ENCODE results near the gene ARHGEF17. TPM values are rescaled to one million over a fixed set of nuclear protein-coding genes. Genes with fewer than 3 reads are reported as not detected.

The ARHGEF17 gene
- 3.3 and 7.0 TPM in 2 replicates for total RNA-seq (2014; rRNA removed; shearing (Covaris generic))

DNA sequence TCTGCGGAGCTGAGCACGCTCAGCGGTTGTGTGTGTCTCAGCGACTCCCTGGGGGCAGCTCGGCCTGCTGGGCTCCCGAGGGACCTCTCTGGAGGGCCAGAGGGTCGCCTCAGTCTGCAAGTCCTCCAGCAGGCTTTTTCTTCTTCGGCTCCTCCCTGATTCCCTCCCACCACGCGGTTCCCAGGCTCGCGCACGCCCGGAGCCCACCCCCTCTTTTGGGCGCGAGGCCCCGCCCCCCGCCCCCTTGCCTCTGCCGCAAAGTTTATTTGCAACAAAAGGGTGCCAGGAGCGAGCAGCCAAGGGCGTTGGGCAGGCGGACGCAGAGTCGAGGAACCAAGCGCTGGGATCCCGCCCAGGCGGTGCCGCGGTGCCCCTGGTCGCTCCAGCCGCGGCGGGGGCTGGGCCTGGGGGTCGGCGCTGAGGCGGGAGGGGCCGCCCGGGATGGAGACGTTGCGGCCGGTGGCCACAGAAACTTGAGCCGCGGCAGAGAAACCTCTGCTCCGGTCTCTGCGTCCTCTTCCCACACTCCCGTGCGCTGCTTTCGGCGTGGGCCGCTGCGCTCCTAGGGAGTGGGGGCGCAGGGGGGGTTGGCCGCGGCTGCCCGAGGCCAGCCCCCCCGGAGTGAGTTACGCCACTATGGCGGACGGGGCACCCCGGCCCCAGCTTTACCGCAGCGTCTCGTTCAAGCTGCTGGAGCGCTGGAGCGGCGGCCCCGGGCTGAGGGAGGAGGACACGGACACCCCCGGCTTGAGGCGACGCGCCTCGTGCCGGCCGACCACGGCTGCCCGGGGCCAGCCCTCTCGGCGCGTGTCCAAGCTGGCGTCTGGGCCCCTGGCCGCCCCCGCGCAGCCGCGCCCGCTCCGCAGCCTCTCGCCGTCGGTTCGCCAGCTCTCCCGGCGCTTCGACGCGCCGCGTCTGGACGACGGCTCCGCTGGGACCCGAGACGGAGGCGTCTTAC lies at the start of gene ARHGEF17:
Gene ARHGEF17, plus strand, starts transcription at position 274 of the 958 bp plus-strand sequence. Its CDS starts 363 bp downstream, at position 637.

DNA sequence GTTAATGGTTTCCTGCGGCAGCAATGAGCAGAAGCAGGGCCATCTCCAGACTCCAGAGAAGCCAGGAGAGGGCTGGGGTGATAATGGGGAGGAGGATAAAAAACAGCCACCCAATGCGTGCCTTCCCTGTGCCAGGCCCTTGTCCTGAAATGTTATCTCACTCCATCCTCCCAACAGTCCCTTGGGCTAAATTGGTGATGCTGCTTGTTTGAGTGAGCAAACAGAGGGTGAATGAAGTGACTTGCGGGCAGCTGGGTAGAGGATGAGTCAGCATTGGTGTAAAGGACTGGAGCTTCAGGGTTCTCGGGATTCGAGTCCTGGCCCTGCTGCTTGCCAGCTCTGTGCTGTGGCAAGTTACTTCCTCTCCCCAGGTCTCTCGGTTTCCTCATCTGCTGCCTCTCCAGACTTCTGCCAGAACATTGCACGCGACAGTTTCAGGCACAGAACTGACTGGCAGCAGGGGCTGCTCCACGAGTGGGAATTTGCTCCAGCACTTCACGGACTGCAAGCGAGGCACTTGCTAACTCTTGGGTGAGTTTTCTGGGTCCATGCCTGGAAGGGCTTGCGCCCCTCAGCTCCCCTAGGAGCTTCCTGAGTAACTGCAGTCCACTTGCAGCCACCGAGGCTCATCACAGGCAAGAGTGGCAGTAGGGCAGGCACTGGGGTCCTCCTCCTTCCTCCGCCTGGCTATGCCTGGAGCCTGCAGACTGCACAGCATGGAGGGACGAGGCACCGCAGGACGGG lies 36.0 kb upstream of the ARHGEF17 start, which contains the start of gene P2RY6:
Gene P2RY6, plus strand, starts transcription at position 403 of the 744 bp plus-strand sequence. CDS start 24,181 bp downstream, outside the sequence.

GRCh38 chr11:73376160-73376802 lies 68.2 kb downstream of the ARHGEF17 start, which contains the start of gene RELT:
TSS of gene RELT (plus strand) at chr11:73376399. CDS start at chr11:73389137, 12,738 bp downstream.

Other genes starting within 250 kb of the ARHGEF17 start
- 4.9 and 5.5 TPM in 2 replicates for gene FCHSD2, start 166.0 kb upstream of the ARHGEF17 start, total RNA-seq (2014; rRNA removed; shearing (Covaris generic))
- gene P2RY2, start 90.0 kb upstream of the ARHGEF17 start, total RNA-seq (2014; rRNA removed; shearing (Covaris generic)), result not detected in 2 replicates
- 0.21 TPM in 1 of 2 replicates, not detected in the other for gene P2RY6, start 35.9 kb upstream of the ARHGEF17 start, total RNA-seq (2014; rRNA removed; shearing (Covaris generic))
- gene RELT, start 68.1 kb downstream of the ARHGEF17 start, total RNA-seq (2014; rRNA removed; shearing (Covaris generic)), result 24.3 and 28.3 TPM in 2 replicates

Data from A375 (cell line).